ENCODE data around the gene PHF10. TPM values are rescaled to one million over a fixed set of nuclear protein-coding genes. Genes with fewer than 3 reads are reported as not detected.
A peak's percentile ranks its signal among the peaks of the same experiment; 100 is the strongest.
"Not testable (repeated sequence)": the region's sequence is repeated elsewhere in the genome, so short reads cannot be mapped to it uniquely, and the experiment has no call there.

The PHF10 gene
- total RNA-seq: 28.3 and 48.9 TPM in 2 replicates

DNA sequence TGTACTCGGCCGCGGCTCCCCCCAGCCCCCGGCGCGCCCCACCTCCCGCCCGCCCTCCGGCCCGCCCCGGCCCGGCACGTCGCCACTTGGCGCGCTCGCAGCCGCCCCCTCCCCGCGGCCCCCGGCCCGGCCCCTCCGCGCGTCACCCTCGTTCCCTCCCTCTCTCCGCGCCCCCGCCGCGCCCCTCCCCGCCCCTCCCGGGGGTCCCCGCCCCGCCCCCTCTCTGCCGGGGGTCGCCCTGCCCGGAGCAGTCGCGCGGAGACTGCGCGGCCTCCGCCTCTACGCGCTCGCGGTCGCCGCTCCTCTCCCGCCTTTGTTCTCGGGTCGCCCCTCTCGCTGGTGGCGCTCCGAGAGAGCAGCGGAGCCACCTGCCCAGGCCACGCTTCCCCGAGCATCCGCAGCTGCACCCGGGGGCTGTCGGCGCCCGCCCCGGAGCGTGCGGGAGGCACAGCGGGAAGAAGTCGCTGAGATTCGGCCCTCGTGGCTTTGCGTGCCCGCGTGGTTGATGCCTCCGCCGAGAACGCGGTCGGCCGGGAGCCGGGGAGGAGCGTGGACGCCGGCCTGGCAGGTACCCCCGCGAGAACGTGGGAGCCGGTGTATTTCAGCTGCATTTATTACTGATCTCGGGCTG lies at the start of gene PHF10:
Gene PHF10 (minus strand): TSS at position 7 of the 631 bp plus-strand sequence. CDS start 569 bp downstream, outside the sequence.
- DNase-seq (ENCODE audit: low read depth): no peak

DNA sequence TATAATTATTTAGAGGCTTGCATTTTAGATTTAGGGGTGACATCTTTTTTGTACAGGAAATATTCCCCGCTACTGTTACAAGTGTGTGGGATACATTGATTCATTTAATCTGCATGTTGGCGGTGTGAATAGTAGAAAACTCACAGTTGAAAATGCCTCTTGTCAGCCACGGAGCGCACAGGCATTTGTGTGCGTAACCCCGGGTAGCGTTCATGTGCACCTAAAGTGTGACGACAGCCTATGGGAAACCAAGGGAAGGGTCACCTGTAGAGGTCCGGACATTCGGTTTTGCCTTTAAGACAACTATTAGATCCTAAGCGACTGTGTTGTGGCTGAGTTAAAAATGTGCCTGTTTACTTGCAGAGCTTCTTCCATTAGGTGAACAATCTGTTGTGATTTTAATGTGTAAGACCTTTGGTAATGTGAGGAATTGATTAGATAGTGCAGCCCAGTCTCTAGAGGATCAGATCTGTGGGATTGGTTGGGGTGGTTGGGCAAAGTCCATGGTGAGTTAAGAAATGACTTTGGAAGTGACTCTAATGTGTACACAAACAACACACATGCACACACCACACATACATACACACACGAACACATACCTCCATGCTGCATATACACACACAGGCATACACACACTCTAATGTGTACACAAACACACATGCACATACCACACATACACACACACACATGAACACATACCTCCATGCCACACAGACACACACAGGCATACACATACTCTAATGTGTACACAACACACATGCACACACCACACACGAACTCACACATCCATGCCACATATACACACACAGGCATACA lies 42.8 kb upstream of the PHF10 start:
- no peak for DNase-seq (ENCODE audit: low read depth)

DNA sequence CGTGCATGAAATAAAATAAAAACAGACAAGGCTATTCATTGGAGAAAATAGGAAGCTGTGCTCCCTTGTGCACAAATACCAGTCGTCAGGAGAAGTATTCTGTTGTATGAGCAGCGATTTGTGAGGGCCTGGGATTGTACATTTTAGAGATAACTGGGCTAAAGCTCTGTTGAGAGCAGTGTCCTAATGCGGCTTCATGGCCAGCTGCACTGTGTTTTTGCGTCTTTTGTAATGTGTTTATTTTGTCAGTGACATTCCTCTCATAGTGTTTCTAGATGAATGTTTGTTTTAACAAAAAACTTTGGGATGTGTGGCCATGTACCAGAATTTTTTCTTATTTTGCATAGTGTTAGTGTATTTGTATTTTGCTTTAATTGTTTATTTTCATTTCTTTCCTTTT lies 41.9 kb upstream of the PHF10 start:
- DNase-seq (ENCODE audit: low read depth): no peak

DNA sequence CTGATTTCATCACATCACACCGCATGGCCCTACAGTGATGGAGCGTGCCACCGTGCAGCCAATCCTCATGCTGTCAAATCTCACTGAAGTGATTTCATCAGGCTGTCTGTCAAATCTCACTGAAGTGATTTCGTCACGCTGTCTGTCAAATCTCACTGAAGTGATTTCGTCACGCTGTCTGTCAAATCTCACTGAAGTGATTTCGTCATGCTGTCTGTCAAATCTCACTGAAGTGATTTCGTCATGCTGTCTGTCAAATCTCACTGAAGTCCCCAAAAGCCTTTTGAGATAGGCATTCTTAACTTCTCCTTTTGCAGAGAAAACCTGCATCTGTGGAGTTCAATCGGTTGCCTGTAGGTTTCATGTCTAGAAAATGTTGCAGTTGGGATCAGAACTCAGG lies 41.5 kb upstream of the PHF10 start:
- not testable (repeated sequence) for DNase-seq (ENCODE audit: low read depth)

DNA sequence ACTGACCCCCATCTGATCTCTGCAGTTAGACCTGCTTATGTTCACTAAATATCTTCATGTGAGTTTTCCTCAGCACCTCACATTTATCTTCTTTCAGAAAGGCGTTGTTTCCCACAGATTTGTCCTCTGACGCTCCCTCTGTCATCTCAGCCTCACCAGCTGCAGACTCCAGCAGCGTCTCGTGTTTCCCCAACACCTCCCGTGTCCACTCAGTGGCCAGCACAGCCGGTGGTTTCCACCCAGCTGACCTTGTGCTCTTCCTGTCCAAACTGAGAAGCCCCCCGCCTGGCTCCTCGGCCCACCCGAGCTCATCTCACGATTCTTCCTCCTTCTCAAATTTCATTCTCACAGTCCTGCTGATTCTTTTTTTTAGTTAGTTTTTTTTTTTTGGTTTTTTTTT lies 39.6 kb upstream of the PHF10 start:
- DNase-seq (ENCODE audit: low read depth): no peak

DNA sequence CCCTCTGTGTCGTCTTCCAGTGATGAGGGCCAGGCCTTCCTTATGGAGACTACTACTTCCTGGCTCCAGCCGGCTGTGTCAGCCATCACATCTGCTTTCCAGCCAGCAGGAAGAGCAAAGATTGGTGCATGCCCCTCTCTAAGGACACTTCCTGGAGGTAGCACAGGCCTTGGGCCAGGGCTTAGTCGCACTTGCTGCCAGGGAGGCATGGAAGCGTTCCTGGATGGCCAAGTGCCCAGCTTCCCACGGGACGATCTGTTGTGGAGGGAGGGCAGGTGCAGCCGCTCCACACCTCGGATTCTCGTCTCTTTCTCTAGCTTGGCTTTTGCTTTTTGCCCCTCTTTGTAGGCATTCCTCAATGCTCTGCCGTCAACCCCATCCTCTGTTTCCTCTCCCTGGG lies 39.0 kb upstream of the PHF10 start:
- DNase-seq (ENCODE audit: low read depth): no peak

DNA sequence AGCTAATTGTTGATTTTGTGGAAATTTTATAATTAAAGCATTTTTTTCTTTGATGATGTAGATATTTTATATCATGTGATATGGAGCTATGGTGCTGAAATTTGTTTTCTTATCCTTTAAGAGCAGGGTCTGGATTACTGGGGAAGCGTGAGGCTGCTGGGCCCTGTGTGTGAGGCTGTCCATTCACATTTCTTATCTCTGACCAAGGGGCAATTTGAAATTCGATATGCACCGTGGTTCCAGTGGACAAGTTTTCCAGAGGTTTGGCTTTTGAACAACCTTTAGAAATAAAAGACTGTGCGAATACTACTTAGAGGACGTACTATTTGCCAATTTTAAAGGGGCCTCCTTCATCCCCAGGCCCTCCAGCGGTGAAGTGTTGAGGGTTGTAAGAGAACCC lies 30.9 kb upstream of the PHF10 start:
- no peak for DNase-seq (ENCODE audit: low read depth)

DNA sequence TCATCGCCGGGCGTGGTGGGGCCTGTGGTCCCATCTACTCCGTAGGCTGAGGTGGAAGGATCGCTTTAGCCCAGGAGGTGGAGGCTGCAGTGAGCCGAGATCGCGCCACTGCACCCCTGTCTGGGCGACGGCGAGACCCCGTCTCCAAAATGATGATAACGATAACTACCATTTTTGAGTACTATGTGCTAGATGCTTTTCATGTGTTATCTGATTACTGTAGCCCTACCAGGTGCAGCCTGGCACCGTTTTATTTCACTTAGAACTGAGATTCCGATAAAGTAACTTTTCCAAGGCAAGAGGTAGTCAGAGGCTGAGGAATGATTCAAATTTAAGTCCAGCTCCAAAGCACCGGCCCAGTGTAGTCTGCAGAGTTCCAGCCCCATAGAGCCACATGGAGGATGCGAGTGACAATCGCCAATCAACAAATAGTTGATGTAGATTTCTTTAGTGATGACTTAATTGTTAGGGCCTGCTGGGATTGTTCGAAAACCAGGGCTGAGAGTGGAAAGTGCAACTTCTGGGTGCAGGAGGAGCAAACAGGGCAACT lies 27.8 kb upstream of the PHF10 start:
- DNase-seq (ENCODE audit: low read depth): peak; percentile 4

DNA sequence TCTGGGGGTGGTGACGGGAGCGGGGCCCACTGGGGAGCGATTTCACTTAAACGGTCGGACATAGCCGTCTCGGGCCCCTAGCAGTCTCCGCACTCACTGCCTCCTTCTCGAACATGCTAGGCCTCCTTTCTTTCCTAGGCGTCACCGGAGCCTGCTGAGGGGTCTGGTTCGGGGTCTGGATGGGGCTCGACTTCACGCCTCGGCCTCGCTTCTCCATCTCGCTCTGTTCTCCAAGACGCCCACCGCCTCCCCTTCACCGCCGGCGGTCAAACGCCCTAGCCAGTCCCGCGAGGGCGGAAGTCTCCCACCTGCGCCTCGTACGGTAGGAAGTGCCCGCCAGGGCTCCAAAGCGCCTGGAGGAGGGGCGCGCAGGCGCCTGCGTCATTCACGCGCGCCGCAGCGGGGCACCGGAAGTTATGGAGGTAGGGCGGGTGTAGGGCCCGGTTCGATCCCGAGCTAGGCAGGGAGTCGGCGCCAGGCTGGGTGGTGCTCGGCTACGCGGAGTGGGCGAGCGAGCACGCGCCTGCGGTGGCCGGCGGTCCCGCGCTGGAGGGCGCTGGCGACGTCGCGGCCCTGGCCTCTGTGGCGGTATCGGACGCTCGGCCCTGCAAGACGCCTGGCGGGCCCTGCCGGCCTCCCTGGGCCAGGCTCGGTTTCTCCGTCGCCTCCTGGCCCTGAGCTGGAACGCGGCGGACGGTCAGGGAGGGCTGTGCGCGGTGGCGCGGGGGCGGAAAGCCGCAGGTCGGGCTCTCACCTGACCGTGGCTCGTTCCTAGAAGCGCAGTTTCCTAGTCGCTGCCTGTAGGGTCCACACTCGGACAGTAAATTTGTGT lies 27.2 kb upstream of the PHF10 start, which contains the start of the genes DYNLT2 and ERMARD:
Gene DYNLT2 (minus strand): TSS at position 331 of the 832 bp plus-strand sequence. CDS start 114 bp downstream, at position 217.
Gene ERMARD (plus strand): TSS at position 381 of the 832 bp plus-strand sequence. CDS start 36 bp downstream, at position 417.
- DNase-seq (ENCODE audit: low read depth): peak; percentile 81

DNA sequence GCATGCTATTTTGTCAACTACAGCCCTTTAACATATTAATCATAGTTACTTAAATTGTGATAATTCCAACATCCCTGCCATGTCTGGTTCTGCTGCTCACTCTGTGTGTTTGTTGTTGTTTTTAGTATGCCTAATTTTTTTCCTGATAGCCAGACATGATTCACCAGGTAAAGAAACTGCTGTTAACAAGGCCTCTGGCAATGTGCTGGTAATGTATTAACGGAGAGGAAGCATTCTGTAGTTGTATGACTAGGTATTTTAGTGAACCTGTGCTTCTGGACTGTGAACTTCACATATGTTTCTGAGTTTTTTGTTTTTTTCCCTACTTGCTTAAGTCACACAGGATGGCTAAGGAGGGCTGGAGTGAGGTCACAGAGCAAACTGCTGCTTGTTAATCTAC lies 22.3 kb upstream of the PHF10 start:
- peak; percentile 93 for DNase-seq (ENCODE audit: low read depth)

DNA sequence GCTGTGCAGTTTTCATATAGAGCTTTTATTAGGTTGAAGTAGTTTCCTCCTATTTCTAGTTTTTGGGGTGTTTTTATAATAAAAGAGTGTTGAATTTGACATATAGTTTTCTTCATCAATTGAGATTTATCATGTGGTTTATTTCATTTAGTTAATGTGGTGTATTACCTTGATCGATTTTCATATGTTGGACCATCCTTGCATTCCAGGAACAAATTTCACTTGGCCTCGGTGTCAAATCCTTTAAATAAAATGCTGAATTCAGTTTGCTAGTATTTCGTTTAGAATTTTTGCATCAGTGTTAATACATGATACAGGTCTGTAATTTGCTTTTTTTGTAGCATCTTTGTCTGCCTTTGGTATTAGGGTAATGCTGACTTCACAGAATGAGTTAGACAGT lies 21.1 kb upstream of the PHF10 start:
- DNase-seq (ENCODE audit: low read depth): no peak

DNA sequence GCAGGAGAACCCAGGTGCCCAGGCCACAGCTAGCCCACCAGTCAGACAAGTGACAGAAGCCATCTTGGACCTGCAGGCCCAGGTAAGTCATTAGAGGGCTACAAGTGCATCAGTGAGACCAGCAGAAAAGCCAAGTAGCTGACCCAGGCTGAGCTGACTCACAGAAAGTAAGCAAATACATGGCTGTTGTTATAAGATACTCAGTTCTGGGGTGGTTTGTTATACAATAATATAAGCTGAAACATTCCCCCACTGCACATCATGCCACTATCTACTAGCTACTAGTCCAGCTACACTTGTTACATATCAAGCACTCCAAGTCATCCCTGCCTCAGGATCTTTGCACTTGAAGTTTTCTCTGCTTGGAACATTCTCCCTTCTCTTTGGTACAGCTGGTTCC lies 17.0 kb upstream of the PHF10 start:
- no peak for DNase-seq (ENCODE audit: low read depth)

DNA sequence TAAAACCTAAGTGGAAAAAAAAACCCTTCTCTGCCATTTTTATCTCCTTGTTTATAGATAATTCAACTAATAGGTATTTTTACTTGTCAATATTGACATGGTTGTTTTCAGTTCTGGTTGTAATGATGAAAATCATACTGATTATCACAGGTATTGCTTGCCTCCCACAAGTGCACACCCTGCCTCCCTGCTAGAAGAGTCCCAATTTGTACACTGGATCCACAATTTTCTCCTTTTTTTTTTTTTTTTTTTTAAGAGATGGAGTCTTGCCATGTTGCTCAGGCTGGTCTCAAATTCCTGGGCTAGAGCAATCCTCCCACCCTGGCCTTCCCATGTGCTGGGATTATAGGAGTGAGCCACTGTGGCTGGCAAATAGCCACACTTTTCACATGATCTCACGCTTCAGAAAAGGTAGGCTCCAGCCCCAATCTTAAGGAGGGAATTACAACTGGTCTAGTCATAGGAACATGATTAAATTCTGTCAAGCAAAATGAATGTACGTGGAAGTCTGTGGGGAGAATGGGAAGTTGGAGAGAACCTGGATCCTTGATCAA lies 14.8 kb upstream of the PHF10 start:
- DNase-seq (ENCODE audit: low read depth): peak; percentile 4

DNA sequence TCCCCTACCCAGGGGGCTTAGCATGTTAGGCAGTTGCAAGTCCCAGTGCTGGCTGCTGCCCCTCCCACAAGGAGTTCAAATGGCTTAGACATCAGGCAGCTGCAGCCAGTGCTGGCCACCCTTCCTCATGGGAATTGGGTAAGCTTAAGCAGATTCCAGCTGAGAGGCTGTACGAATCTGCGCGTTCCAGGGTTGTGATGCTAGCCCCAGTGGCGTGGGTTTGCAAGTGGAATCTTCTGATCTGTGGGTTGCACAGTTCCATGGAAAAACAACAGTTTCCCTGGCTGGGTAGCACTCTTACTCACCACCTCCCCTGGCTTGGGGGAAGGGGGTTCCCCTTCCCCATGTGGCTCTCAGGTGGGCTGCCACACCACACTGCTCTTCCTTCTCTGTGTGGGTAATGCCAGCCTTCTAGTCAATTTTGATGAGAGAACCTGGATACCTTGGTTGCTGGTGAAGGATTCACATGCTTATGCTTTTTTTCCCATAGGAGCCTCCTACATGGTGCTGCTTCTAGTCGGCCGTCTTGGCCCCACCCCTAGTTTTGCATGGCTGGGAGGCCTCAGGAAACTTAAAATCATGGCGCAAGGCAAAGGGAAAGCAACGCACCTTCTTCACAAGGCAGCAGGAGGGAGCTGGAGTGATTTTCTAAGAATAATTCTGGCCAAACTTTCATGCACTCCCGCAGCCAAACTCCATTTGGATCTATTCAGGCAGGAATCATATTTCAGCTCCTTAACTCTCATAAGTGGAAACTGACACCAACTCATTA lies 14.1 kb upstream of the PHF10 start:
- DNase-seq (ENCODE audit: low read depth): no peak

DNA sequence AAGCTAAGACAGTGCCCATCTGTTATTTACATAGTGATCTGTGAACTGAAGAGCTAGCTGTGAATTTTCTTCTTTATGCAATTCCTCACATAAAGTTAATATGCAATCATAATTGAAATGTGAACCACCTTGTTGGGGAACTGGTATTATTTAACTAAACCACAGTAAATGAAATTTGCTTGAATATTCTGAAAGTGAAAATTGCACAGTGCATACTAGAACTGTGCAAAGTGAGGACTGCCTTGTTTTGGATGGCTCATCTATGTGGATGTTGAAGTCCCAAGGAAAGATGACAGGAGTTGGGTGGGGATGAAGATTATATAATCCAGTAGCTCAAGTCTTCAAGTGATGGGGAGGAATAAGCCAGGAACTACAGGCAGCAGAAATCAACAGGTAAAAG lies 5.7 kb upstream of the PHF10 start:
- DNase-seq (ENCODE audit: low read depth): no peak

DNA sequence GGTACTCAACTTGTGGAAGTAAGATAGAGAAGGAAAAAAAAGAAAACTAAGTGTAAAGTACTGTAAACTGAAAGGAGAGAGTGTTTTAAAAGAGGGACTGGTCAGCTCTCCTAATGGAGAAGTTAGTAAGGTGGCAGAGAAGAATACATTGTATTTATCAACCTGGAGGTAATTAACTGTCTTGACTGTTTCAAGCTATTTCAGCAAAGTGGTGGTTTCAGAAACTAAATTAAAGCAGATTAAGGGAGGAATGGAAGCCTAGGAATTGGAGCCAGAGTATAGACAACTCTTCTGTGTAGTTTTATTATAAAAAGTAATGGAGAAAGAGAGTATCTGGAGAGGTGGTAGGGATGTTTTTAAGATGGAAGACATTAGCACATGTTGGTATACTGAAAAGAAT lies 2.7 kb upstream of the PHF10 start:
- DNase-seq (ENCODE audit: low read depth): no peak

DNA sequence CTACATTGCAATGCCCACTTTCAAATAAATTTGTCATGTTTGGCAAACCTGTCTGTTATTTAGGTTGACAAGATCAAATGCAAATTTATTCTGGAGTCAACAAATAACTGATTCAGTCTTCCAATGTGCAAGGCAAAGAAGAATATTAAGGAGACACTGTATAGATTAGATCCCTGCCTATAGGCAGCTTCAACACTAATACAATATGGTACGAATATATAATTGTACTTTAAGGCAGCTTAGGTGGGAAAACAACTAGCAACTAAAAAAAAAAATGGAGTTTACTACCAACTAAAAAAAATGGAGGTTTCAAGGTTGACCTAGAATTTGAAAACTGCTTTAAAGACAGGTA lies 1.7 kb upstream of the PHF10 start:
- DNase-seq (ENCODE audit: low read depth): no peak

DNA sequence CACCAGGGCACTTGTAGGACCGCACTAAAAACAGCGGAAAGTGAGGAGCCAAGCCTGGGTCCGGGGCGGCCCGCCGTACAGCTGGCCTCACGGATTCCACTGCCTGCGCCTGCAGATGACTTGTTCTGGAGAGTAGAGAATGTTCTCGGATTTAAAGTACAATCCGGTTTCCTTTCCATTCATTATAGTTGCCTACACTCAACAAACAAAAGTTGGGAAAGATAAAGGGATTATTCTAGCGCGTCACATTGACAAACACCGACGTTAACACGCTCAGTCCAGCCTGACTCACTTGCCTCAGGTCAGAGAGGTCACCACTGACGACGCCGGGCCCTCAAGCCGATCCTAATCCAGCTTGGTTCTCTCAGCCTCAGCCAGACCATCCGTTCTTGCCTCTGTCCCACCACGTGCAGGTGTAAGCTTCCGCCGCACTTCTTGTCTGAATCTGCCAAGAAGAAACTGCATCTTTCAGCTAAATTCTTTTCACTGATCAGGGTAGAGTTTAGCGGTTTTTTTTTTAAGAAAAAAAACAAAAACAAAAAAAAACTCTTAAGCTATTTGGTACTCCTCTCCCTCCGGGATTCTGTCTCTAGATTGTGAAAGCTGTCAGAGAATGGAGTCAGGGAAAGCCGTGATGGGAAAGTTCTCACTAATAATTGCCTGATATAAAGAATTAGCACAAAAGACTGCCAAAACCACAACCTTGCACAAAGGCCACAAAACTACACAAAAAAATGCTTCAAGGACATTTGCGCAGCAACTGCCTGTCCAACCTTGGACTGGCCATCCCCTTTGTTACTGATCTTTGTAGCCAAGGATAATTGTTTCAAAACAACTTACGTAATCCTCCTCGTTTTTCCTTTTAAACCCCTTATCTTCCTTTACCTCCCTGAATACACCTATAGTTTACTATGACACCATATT lies 1.1 kb upstream of the PHF10 start:
- peak; percentile 75 for DNase-seq (ENCODE audit: low read depth)

DNA sequence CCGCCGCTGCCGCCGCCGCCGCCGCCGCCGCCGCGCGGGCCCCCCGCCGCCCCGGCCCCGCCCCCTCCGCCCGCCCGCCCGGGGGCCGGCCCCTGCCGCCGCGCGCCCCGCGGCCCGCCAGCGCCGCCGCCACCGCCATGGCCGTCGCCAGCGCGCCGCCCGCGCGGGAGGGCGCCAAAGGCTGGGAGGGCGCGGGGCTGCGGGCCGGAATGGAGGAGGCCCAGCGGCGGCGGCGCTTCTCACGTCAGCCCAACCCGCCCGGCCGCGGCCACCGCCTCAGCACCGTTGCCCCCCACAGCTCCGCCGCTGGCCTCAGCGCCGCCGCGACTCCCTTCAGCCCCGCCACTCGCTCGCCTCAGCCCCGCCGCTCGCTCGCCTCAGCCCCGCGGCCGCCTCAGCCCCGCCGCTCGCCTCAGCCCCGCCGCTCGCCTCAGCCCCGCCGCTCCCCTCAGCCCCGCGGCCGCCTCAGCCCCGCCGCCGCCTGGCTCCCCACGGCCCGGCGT lies 258 bp downstream of the PHF10 start:
- no peak for DNase-seq (ENCODE audit: low read depth)
